ENCODE measurements around the gene UTS2. TPM values are rescaled to one million over a fixed set of nuclear protein-coding genes. Genes with fewer than 3 reads are reported as not detected.
A peak's percentile ranks its signal among the peaks of the same experiment; 100 is the strongest.

The UTS2 gene
- total RNA-seq, 1 experiment from 2014 or later = not detected

DNA sequence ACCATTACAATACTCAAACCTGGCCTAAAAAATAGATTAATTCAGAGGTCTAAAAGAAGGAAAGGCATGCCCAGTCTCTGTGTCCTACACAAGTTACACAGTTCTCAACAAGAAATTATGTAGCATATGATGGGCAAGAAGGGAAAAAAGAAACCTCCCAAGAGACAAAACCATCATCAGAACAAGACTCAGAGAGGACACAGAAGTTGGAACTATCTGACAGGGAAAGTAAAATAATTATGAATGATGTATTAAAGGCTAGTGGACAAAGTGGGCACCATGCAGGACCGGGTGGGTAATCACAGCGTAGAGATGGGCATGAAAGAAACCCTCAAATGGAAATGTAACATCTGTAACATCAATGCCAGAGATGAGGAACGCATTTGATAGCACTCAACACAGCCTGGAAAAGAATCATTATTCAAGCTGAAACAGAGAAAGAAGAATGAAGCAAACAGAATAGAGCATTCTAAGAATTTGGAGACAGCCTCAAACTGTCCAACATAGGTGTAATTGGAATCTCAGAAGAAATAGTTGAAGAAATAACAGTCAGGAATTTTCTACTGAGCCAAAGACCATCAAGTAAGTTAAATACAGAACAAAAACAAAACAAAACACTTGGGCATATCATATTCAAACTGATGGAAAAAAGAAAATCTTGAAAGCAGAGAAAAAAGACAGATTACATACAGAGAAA, 39.0 kb downstream of the UTS2 start:
- no peak for DNase-seq (ENCODE audit: low read depth)

DNA sequence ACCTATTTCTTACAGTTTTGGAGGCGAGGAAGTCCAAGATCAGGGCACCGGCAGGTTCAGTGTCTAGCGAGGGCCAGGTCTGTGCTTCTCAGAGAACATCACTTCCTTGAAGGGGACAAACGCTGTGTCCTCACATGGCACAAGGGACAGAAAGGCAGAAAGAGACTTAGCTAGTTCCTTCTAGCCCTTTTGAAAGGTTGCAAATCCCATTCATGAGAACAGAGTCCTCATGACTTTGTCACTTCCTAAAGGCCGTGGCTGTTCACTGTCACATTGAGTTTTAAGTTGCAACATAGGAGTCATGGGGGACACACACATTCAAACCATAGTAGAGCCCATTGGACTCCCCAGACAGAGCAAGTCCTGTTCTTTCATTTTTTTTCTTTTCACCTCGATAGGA, 41.4 kb downstream of the UTS2 start:
- DNase-seq (ENCODE audit: low read depth) = no peak

DNA sequence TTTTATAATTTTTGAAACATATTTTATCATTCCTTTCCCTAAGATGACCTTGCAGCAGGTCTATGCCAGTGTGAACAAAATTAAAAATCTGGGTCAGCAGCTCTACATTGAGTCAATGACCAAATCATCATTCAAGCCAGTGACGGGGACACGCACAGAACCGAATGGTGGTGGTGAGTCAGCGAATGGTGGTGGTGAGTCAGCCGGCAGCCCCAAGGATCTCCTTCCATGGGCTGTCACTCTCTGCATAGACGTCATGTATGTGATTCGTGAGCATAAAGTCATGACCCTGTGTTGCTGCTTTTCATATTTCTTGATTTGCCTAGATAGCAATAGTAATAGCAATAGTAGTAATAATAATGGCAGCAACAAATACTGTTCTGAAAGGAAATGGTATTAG, 42.5 kb downstream of the UTS2 start:
- peak; percentile 89 for DNase-seq (ENCODE audit: low read depth)

DNA sequence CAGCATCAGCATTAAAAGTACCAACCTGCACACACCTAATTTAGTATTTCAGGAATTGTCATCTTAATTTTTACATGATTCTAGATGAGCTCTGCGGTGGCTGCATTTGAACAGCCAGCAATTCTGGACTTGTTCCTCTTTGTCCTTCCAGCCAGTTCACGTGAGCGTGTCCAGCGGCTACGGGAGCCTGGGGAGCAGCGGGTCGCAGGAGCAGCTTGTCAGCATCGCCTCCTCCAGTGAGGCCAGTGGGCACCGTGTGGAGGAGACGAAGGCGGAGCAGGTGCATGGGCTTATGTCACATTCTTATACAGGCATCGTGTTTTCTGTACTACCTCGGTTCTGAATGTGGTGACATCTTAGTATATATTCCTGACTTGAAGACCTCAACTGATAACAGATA, 43.1 kb downstream of the UTS2 start:
- DNase-seq (ENCODE audit: low read depth) = no peak

DNA sequence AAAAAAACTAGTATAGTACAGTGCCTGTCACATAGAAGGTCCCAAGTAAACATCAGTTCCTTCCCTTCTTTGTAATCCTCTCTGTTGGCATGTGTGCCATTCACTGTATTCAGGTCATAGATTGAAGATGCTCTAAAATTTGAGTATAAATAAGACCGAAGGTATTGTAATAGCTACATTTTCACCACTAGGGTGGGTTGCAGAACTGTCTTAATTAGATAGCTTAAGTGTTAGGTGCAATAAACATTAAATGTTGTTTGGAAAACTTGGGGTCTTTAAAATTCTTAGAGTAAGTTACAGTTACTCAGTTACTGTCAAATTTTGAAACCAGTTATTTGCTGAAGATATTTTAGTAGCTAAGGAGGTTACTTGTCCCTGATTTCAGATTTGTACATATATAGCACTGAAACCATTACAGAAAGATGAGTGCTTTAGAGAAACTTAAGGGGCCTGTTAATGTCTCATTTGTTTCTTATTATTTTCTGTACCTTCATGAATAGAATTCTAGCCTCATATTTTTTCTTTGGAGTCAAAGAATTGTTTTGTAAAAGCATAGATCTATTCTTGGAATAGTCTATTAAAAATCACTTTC, 44.5 kb downstream of the UTS2 start:
- DNase-seq (ENCODE audit: low read depth) = peak; percentile 45

DNA sequence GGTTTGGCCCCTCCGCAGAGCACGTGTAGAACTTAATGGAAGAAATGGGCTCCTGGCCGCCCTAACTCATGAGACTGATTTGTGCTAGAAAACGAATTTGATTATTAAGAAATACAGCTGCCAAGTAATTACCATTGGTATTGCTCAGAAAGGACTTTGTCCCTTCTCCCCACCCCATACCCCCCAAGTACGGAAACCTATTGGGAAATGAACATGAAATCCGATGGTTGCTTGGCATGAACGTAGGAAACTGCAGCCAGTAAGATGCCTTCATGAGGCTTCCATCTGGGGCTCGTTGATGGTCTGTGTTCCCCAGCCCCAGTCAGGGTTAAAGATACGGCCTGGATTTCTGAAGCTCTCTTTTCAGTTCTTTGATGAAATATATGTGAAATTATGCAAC, 47.4 kb downstream of the UTS2 start:
- DNase-seq (ENCODE audit: low read depth) = no peak

Other genes starting within 250 kb of the UTS2 start
- gene VAMP3, start 81.8 kb downstream of the UTS2 start, total RNA-seq (2014; rRNA removed; shearing (Covaris generic)) = 140 and 167 TPM in 2 replicates
- gene PER3, start 68.8 kb downstream of the UTS2 start, total RNA-seq (2014; rRNA removed; shearing (Covaris generic)) = 11.8 and 14.9 TPM in 2 replicates
- gene TNFRSF9, start 87.8 kb upstream of the UTS2 start, total RNA-seq (2014; rRNA removed; shearing (Covaris generic)) = 4.1 and 4.2 TPM in 2 replicates
- 382 and 422 TPM in 2 replicates for gene PARK7, start 108.6 kb upstream of the UTS2 start, total RNA-seq (2014; rRNA removed; shearing (Covaris generic))
- 87.4 and 99.4 TPM in 2 replicates for gene ERRFI1, start 173.2 kb upstream of the UTS2 start, total RNA-seq (2014; rRNA removed; shearing (Covaris generic))

Data from RPMI7951 (cell line).